ENCODE measurements around the gene GTF3C1.

Gene GTF3C1

DNA sequence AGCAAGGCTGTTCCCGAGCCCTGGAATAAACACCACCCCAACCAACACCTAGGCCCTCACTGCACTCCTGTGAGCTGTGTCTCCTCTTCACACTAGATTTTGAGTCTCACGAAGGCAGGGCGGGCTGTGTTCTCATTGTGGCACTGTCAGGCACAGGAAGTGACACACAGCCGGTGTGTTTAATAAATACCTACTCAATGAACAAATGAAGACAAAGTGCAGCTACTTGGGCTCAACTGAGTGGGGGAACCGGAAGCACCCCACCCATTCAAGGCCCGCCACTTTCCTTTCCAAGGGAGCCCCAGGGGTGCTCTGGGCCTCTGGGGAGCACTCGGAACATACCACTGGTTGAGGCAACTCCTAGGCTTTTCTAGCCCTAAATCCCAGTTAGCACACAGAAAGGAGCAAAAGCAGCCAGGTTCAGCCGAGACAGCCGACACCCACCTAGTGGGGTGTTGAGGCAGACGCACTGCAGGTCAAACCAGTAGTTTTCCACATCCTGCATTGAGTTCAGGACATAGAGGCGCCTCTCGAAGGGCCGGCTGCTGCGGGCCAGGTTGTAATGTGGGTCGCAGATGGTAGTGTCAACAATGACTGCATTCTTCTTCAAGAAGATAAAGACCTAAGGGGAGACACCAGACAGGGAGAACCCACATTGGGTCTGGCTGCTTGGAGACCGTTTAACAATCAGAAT lies 57.7 kb downstream of the GTF3C1 start:
- H3K27me3 ChIP-seq (ENCODE audit: control insufficient read depth in 1 of 2, insufficient read depth in 2 of 2, low read length in 2 of 2), result no peaks in the 10 kb centered on the region
- H3K4me1 ChIP-seq (ENCODE audit: control insufficient read depth in 1 of 2, insufficient read depth in 2 of 2, low read length in 2 of 2), result no peaks in the 10 kb centered on the region
- H3K4me3 ChIP-seq (ENCODE audit: low read depth in 1 of 2, low read length in 2 of 2), result no peak overlapping the region
- peaks cover 37 to 89% of the 10 kb centered on the region in 2 donors for H3K36me3 ChIP-seq (ENCODE audit: control insufficient read depth in 1 of 2, insufficient read depth in 2 of 2, low read length in 2 of 2)
- H3K9me3 ChIP-seq (ENCODE audit: control insufficient read depth in 1 of 2, low read length in 2 of 2), result no peaks in the 10 kb centered on the region
- no peak overlapping the region for H3K9ac ChIP-seq (ENCODE audit: low read depth in 1 of 2, low read length in 2 of 2)
- H3K27ac ChIP-seq (ENCODE audit: low read depth, low read length), result no peak overlapping the region

DNA sequence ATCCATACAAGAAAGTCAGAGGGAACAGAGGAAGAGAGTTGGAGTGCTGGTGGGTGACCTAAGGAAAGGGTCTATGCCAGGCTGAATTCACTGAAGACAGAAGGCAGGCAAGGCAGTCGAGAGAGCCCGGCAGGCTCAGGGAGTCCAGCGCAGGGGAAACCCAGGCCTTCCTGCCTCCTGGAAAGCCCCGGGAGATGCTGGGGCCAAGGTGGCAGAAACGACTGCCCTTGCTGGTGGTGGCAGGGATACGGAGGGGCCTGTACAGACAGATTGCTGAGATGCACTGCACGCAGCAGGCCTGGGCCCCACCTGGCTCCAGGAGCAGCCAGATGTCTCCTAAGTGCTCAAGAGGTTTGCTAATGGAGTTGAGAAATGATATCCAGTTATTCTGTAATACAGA lies 59.8 kb downstream of the GTF3C1 start:
- Histone ChIP-seq H3K4me3 (ENCODE audit: low read depth in 1 of 2, low read length in 2 of 2) (no peak overlapping the region), H3K27me3 (ENCODE audit: control insufficient read depth in 1 of 2, insufficient read depth in 2 of 2, low read length in 2 of 2) (no peaks in the 10 kb centered on the region), H3K9ac (ENCODE audit: low read depth in 1 of 2, low read length in 2 of 2) (no peak overlapping the region), H3K4me1 (ENCODE audit: control insufficient read depth in 1 of 2, insufficient read depth in 2 of 2, low read length in 2 of 2) (no peaks in the 10 kb centered on the region), H3K27ac (ENCODE audit: low read depth, low read length) (no peak overlapping the region), H3K9me3 (ENCODE audit: control insufficient read depth in 1 of 2, low read length in 2 of 2) (no peaks in the 10 kb centered on the region), H3K36me3 (ENCODE audit: control insufficient read depth in 1 of 2, insufficient read depth in 2 of 2, low read length in 2 of 2) (peaks cover 41 to 88% of the 10 kb centered on the region in 2 donors)

DNA sequence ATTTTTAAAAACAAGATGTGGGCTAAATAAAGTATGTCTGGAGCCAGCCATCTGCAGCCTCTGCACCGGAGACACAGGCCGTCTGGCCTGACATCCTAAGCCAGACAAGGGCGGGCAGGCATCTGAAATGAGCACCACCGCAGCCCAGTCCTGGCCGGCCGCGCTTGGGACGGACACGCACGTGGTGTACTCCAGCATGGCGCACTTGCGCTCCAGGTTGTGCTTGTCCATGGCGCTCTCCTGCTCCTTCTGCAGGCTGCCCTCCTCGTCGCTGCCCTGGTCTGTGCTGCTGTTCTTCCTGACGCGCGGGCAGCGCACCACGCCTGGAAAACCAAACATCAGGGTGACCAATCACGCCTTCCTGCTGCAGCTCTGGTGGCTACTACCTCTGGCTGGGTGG lies 60.3 kb downstream of the GTF3C1 start:
- Histone ChIP-seq H3K27ac (ENCODE audit: low read depth, low read length) (no peak overlapping the region), H3K36me3 (ENCODE audit: control insufficient read depth in 1 of 2, insufficient read depth in 2 of 2, low read length in 2 of 2) (peaks cover 46 to 88% of the 10 kb centered on the region in 2 donors), H3K27me3 (ENCODE audit: control insufficient read depth in 1 of 2, insufficient read depth in 2 of 2, low read length in 2 of 2) (no peaks in the 10 kb centered on the region), H3K4me1 (ENCODE audit: control insufficient read depth in 1 of 2, insufficient read depth in 2 of 2, low read length in 2 of 2) (no peaks in the 10 kb centered on the region), H3K9me3 (ENCODE audit: control insufficient read depth in 1 of 2, low read length in 2 of 2) (no peaks in the 10 kb centered on the region), H3K9ac (ENCODE audit: low read depth in 1 of 2, low read length in 2 of 2) (no peak overlapping the region), H3K4me3 (ENCODE audit: low read depth in 1 of 2, low read length in 2 of 2) (no peak overlapping the region)

DNA sequence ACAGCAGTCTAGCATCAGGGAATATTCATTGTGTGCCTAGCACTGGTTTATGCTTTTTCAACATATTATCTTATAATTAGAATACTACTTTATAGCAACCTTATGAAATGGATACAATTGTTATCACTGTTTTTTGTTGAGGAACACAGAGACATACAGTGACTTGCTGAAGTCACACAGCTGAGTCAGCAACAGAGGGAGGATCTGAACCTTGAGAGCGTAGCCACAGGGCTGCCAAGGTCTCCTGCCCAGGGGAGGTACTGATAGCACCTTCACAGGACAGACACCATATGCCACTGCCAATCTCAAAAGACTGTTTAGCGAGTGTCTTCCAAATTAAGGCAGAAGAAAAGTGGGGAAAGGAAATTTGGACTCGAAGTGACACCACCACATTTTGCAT lies 63.0 kb downstream of the GTF3C1 start:
- H3K27me3 ChIP-seq (ENCODE audit: control insufficient read depth in 1 of 2, insufficient read depth in 2 of 2, low read length in 2 of 2), result no peaks in the 10 kb centered on the region
- no peaks in the 10 kb centered on the region for H3K9me3 ChIP-seq (ENCODE audit: control insufficient read depth in 1 of 2, low read length in 2 of 2)
- no peak overlapping the region for H3K9ac ChIP-seq (ENCODE audit: low read depth in 1 of 2, low read length in 2 of 2)
- H3K36me3 ChIP-seq (ENCODE audit: control insufficient read depth in 1 of 2, insufficient read depth in 2 of 2, low read length in 2 of 2), result peaks cover 61 to 98% of the 10 kb centered on the region in 2 donors
- no peaks in the 10 kb centered on the region for H3K4me1 ChIP-seq (ENCODE audit: control insufficient read depth in 1 of 2, insufficient read depth in 2 of 2, low read length in 2 of 2)
- no peak overlapping the region for H3K27ac ChIP-seq (ENCODE audit: low read depth, low read length)
- no peak overlapping the region for H3K4me3 ChIP-seq (ENCODE audit: low read depth in 1 of 2, low read length in 2 of 2)

DNA sequence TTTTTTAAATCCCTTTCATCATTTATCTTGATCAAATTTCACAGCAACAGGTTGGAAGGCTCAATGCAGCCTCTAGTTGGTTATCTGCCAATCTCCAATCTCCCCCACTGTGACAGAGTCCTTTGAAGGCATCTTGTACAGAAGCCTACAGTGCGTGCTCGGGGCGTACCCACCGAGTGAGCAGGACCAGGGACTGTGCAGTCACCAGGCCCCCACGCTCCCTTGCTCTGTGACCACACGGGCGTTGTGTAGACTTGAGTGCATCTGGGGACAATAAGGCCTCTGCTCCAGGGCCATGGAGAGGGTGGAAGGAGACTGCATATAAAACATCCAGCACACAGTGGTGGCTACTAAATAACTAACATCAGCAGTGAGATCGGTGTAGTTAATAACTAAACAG lies 63.4 kb downstream of the GTF3C1 start:
- no peak overlapping the region for H3K27ac ChIP-seq (ENCODE audit: low read depth, low read length)
- no peak overlapping the region for H3K9ac ChIP-seq (ENCODE audit: low read depth in 1 of 2, low read length in 2 of 2)
- peaks cover 62 to 98% of the 10 kb centered on the region in 2 donors for H3K36me3 ChIP-seq (ENCODE audit: control insufficient read depth in 1 of 2, insufficient read depth in 2 of 2, low read length in 2 of 2)
- H3K27me3 ChIP-seq (ENCODE audit: control insufficient read depth in 1 of 2, insufficient read depth in 2 of 2, low read length in 2 of 2), result no peaks in the 10 kb centered on the region
- no peaks in the 10 kb centered on the region for H3K4me1 ChIP-seq (ENCODE audit: control insufficient read depth in 1 of 2, insufficient read depth in 2 of 2, low read length in 2 of 2)
- H3K4me3 ChIP-seq (ENCODE audit: low read depth in 1 of 2, low read length in 2 of 2), result no peak overlapping the region
- H3K9me3 ChIP-seq (ENCODE audit: control insufficient read depth in 1 of 2, low read length in 2 of 2), result no peaks in the 10 kb centered on the region

DNA sequence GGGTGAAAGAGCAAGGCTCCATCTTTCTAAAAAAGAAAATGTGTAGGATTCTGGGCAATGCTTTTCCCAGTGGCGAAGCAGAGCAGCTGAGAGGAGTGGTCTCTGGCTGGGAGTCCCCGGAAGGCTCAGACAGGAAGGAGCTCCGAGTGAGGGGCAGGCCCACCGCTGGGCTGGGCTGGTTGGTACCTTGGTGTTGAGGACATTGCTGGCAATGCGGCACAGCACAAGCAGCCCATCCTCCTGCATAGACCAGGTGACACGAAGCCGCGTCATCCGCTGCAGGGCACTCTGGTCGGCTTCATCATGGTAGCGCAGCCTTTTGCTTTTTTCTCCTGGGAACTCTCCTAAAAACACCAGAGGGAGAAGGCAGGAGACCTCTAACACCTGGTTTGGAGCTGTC lies 63.9 kb downstream of the GTF3C1 start:
- H3K27me3 ChIP-seq (ENCODE audit: control insufficient read depth in 1 of 2, insufficient read depth in 2 of 2, low read length in 2 of 2), result no peaks in the 10 kb centered on the region
- H3K27ac ChIP-seq (ENCODE audit: low read depth, low read length), result no peak overlapping the region
- H3K9me3 ChIP-seq (ENCODE audit: control insufficient read depth in 1 of 2, low read length in 2 of 2), result no peaks in the 10 kb centered on the region
- no peak overlapping the region for H3K9ac ChIP-seq (ENCODE audit: low read depth in 1 of 2, low read length in 2 of 2)
- no peak overlapping the region for H3K4me3 ChIP-seq (ENCODE audit: low read depth in 1 of 2, low read length in 2 of 2)
- H3K4me1 ChIP-seq (ENCODE audit: control insufficient read depth in 1 of 2, insufficient read depth in 2 of 2, low read length in 2 of 2), result no peaks in the 10 kb centered on the region
- peaks cover 61 to 98% of the 10 kb centered on the region in 2 donors for H3K36me3 ChIP-seq (ENCODE audit: control insufficient read depth in 1 of 2, insufficient read depth in 2 of 2, low read length in 2 of 2)

DNA sequence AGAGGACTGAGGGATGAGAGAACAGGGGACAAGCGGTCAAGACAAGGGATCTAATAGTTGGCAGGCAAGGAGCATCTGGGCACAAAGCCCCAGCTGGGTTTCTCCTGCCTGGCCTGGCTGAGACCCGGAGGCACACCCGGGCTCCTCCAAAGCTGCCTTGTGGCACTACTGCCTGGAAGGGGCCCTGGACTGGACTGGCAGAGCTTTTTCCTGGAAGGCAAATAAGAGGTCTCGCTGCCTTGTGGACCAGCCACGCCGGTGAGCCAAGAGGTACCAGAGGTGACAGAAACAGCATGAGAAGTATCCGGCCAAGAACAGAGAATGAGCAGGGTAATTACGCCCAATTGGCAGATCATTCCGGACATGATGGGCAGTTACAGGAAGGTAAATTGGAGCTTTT lies 64.6 kb downstream of the GTF3C1 start:
- Histone ChIP-seq H3K36me3 (ENCODE audit: control insufficient read depth in 1 of 2, insufficient read depth in 2 of 2, low read length in 2 of 2) (peaks cover 61 to 98% of the 10 kb centered on the region in 2 donors), H3K9me3 (ENCODE audit: control insufficient read depth in 1 of 2, low read length in 2 of 2) (no peaks in the 10 kb centered on the region), H3K4me3 (ENCODE audit: low read depth in 1 of 2, low read length in 2 of 2) (no peak overlapping the region), H3K4me1 (ENCODE audit: control insufficient read depth in 1 of 2, insufficient read depth in 2 of 2, low read length in 2 of 2) (no peaks in the 10 kb centered on the region), H3K9ac (ENCODE audit: low read depth in 1 of 2, low read length in 2 of 2) (no peak overlapping the region), H3K27me3 (ENCODE audit: control insufficient read depth in 1 of 2, insufficient read depth in 2 of 2, low read length in 2 of 2) (no peaks in the 10 kb centered on the region), H3K27ac (ENCODE audit: low read depth, low read length) (no peak overlapping the region)

DNA sequence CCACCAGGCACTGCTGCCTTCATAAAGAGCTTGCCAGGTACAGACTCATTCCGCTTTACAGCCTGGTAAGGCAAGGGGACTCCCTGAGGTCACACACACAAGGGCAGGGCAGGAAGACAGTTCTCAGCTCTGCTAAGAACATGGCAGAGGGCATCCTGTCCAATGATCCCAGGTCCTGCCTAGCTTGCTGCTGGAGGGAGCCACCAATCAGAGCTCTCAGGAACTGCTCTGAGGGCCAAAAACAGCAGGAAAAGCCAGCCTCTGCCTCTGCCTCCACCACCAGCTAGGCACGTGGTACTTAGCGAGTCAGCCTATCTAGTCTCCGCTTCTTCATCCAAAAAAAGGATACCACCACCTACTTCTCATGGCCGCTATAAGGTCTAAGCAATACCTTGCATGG lies 66.1 kb downstream of the GTF3C1 start:
- H3K27ac ChIP-seq (ENCODE audit: low read depth, low read length), result no peak overlapping the region
- no peaks in the 10 kb centered on the region for H3K27me3 ChIP-seq (ENCODE audit: control insufficient read depth in 1 of 2, insufficient read depth in 2 of 2, low read length in 2 of 2)
- H3K36me3 ChIP-seq (ENCODE audit: control insufficient read depth in 1 of 2, insufficient read depth in 2 of 2, low read length in 2 of 2), result peaks cover 52 to 88% of the 10 kb centered on the region in 2 donors
- no peak overlapping the region for H3K9ac ChIP-seq (ENCODE audit: low read depth in 1 of 2, low read length in 2 of 2)
- H3K4me1 ChIP-seq (ENCODE audit: control insufficient read depth in 1 of 2, insufficient read depth in 2 of 2, low read length in 2 of 2), result no peaks in the 10 kb centered on the region
- H3K9me3 ChIP-seq (ENCODE audit: control insufficient read depth in 1 of 2, low read length in 2 of 2), result no peaks in the 10 kb centered on the region
- H3K4me3 ChIP-seq (ENCODE audit: low read depth in 1 of 2, low read length in 2 of 2), result no peak overlapping the region

DNA sequence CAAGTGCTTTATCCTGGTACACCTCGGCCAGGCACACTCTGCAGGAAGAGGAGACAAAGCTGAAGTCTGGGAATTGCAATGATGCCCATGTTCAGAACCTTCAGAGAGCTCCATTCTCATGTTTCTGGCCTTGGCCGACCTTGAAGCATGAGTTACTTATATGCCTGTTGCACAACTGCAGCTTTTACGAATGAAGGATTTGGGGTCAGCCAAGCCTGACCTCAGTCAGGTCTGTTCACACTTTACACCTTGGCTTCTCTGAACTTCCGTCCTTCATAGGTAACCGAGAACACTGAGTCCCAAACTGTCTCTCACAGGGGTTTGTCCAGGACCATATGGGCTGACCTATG lies 66.7 kb downstream of the GTF3C1 start:
- Histone ChIP-seq H3K9me3 (ENCODE audit: control insufficient read depth in 1 of 2, low read length in 2 of 2) (no peaks in the 10 kb centered on the region), H3K9ac (ENCODE audit: low read depth in 1 of 2, low read length in 2 of 2) (no peak overlapping the region), H3K27ac (ENCODE audit: low read depth, low read length) (no peak overlapping the region), H3K27me3 (ENCODE audit: control insufficient read depth in 1 of 2, insufficient read depth in 2 of 2, low read length in 2 of 2) (no peaks in the 10 kb centered on the region), H3K4me1 (ENCODE audit: control insufficient read depth in 1 of 2, insufficient read depth in 2 of 2, low read length in 2 of 2) (no peaks in the 10 kb centered on the region), H3K36me3 (ENCODE audit: control insufficient read depth in 1 of 2, insufficient read depth in 2 of 2, low read length in 2 of 2) (peaks cover 55 to 88% of the 10 kb centered on the region in 2 donors), H3K4me3 (ENCODE audit: low read depth in 1 of 2, low read length in 2 of 2) (no peak overlapping the region)

DNA sequence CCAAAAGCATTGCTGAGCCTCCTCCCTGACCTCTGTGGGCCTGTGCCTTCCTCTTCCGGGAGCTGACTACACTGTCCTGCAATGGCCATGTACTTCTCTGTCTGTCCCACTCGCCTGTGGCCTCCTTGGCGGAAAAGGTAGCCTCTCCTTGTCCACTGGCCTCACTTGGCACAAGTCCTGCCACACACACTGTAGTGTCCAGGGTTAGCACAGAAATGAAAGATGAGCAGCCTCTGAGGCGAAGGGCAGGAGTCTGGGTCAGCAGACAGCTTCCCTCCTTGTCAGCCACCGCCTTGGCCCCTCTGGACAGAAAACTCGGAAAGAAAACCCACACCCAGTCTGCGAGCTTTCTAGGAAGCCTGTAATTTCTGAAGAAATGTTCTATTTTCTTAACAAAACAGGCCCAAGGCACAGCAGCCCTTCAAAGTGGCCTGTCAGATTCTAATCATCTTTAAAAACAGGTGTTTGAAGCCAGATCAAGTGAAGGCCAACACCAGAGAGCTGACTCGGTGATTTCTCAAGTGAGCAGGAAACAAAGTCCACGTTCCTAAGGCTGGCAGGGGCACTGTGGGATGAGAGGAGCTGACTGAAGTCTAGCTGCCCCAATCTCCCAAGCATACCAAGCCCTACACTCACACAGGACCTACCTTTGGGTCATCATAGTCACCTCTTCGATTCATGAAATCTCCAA lies 67.2 kb downstream of the GTF3C1 start:
- Histone ChIP-seq H3K27ac (ENCODE audit: low read depth, low read length) (no peak overlapping the region), H3K36me3 (ENCODE audit: control insufficient read depth in 1 of 2, insufficient read depth in 2 of 2, low read length in 2 of 2) (peaks cover 55 to 88% of the 10 kb centered on the region in 2 donors), H3K4me3 (ENCODE audit: low read depth in 1 of 2, low read length in 2 of 2) (no peak overlapping the region), H3K9me3 (ENCODE audit: control insufficient read depth in 1 of 2, low read length in 2 of 2) (no peaks in the 10 kb centered on the region), H3K4me1 (ENCODE audit: control insufficient read depth in 1 of 2, insufficient read depth in 2 of 2, low read length in 2 of 2) (no peaks in the 10 kb centered on the region), H3K27me3 (ENCODE audit: control insufficient read depth in 1 of 2, insufficient read depth in 2 of 2, low read length in 2 of 2) (no peaks in the 10 kb centered on the region), H3K9ac (ENCODE audit: low read depth in 1 of 2, low read length in 2 of 2) (no peak overlapping the region)

All from duodenal mucosa (tissue), 2 donors.